Fibroblast of skin of left biceps (primary cell): ENCODE results near the gene MRPL32.
"Not testable (repeated sequence)": the region's sequence is repeated elsewhere in the genome, so short reads cannot be mapped to it uniquely, and the experiment has no call there.

ENCODE experiments used
- DNase-seq, 2 experiments: peaks; one replicate each; pipeline ENCODE4 v3.0.0-alpha.2; 2013; ENCODE audit warnings: low read depth in 2 of 2

MRPL32 gene

GRCh38 chr7:42931834-42932651 lies at the start of gene MRPL32, which contains the start of gene PSMA2:
Gene MRPL32 (plus strand): TSS chr7:42932376. CDS start chr7:42932387, 11 bp downstream.
Gene PSMA2 (minus strand): TSS chr7:42932174. CDS start chr7:42932158, 16 bp downstream.
- DNase-seq, result peak; percentile 91 to 94

GRCh38 chr7:42883950-42884349 lies 48.2 kb upstream of the MRPL32 start:
- DNase-seq, result no peak

- DNase-seq, result not testable (repeated sequence)
These were observed 47.0 kb upstream of the MRPL32 start for GRCh38 chr7:42885183-42885582.

GRCh38 chr7:42886129-42886528 lies 46.0 kb upstream of the MRPL32 start:
- DNase-seq, result no peak

GRCh38 chr7:42886893-42887505 lies 45.2 kb upstream of the MRPL32 start:
- no peak for DNase-seq

GRCh38 chr7:42893346-42894240 lies 38.6 kb upstream of the MRPL32 start:
- DNase-seq, result no peak

- DNase-seq, result no peak
These were observed 31.3 kb upstream of the MRPL32 start for GRCh38 chr7:42900842-42901241.

- DNase-seq, result no peak
These were observed 29.8 kb upstream of the MRPL32 start for GRCh38 chr7:42902331-42902730.

- DNase-seq, result no peak
These were observed 26.0 kb upstream of the MRPL32 start for GRCh38 chr7:42906181-42906580.

- DNase-seq, result no peak
These were observed 24.9 kb upstream of the MRPL32 start for GRCh38 chr7:42907316-42907715.

GRCh38 chr7:42910306-42910705 lies 21.9 kb upstream of the MRPL32 start:
- no peak for DNase-seq

- peak; percentile 83 to 87 for DNase-seq
These were observed 20.4 kb upstream of the MRPL32 start, which contains the start of gene C7orf25 for GRCh38 chr7:42911454-42912447. Gene C7orf25 (minus strand): TSS chr7:42912070. CDS start chr7:42910900, 1,170 bp downstream.

GRCh38 chr7:42913591-42913990 lies 18.6 kb upstream of the MRPL32 start:
- DNase-seq, result no peak

GRCh38 chr7:42914009-42914408 lies 18.2 kb upstream of the MRPL32 start:
- no peak for DNase-seq

- DNase-seq, result peak in 1 of 2 experiments; percentile 35
These were observed 17.6 kb upstream of the MRPL32 start for GRCh38 chr7:42914421-42915045.

- DNase-seq, result peak in 1 of 2 experiments; percentile 37
These were observed 16.8 kb upstream of the MRPL32 start for GRCh38 chr7:42915356-42915755.

- DNase-seq, result no peak
These were observed 10.0 kb upstream of the MRPL32 start for GRCh38 chr7:42922017-42922753.

- no peak for DNase-seq
These were observed 7.8 kb upstream of the MRPL32 start for GRCh38 chr7:42924223-42924838.

- no peak for DNase-seq
These were observed 6.5 kb upstream of the MRPL32 start for GRCh38 chr7:42925630-42926029.
